ENCODE data around the gene TMEM154.

DNA sequence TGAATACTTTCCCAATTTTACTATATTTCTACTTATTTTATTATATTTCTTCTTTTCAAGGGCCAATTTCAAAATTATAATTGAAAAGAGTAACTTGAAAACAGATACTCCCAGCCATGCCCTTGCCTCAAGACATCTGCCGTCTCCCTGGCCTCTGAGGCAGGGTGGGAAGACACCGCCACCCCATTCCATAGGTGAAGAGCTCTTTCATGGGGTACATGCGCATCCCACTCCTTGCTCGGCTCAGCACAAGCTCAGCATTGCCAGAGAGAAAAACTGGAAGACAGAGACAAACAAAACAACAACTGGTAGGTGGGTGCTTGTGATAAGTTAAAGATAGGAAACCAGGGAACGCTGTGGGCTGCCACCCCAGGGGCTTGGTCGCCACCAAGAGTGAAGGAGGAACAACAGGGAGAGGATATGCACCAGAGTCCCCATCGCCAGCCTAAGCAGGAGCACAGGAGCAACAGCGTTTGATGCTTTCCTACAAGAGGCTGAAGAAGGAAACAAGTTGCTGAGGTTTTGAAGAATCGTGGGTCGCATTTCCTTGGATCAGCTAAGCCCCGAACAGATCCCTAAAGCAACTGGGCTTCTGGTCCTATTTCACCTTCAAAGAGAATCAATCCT lies 11.3 kb downstream of the TMEM154 start:
- TF ChIP-seq, protein P1, sequence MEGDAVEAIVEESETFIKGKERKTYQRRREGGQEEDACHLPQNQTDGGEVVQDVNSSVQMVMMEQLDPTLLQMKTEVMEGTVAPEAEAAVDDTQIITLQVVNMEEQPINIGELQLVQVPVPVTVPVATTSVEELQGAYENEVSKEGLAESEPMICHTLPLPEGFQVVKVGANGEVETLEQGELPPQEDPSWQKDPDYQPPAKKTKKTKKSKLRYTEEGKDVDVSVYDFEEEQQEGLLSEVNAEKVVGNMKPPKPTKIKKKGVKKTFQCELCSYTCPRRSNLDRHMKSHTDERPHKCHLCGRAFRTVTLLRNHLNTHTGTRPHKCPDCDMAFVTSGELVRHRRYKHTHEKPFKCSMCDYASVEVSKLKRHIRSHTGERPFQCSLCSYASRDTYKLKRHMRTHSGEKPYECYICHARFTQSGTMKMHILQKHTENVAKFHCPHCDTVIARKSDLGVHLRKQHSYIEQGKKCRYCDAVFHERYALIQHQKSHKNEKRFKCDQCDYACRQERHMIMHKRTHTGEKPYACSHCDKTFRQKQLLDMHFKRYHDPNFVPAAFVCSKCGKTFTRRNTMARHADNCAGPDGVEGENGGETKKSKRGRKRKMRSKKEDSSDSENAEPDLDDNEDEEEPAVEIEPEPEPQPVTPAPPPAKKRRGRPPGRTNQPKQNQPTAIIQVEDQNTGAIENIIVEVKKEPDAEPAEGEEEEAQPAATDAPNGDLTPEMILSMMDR (conservative IDR thresholded peaks at IDR 0.05): no peak
- TF ChIP-seq ZFX (IDR thresholded peaks at IDR 0.05): no peak
